B cell (primary cell): ENCODE measurements around the gene WASF2.
"Not testable (repeated sequence)": the region's sequence is repeated elsewhere in the genome, so short reads cannot be mapped to it uniquely, and the experiment has no call there.

Experiments
- CTCF ChIP-seq: fragments of 200-600 bp; IDR thresholded peaks from one replicate; pipeline ENCODE4 v1.8.0; 2022; ENCODE audit warnings: antibody characterized with exemption, mild to moderate bottlenecking
- EZH2 ChIP-seq: IDR thresholded peaks from 2 replicates; pipeline ENCODE4 v1.6.1; 2012; ENCODE audit warnings: borderline replicate concordance, low read depth, mild to moderate bottlenecking, moderate library complexity, low read length; ENCODE audit not compliant: insufficient read depth, poor library complexity, severe bottlenecking

GRCh38 chr1:27458521-27458920 is 31.4 kb downstream of the WASF2 start:
- not testable (repeated sequence) for TF ChIP-seq CTCF, EZH2
